HG03103 (cell line): ENCODE data around the gene RAB4B.
"Not testable (repeated sequence)": the region's sequence is repeated elsewhere in the genome, so short reads cannot be mapped to it uniquely, and the experiment has no call there.

Experiments used
- ATAC-seq: cut with Tn5 transposase; IDR thresholded peaks from one replicate; pipeline ENCODE4 v1.9.1; 2021; ENCODE audit warnings: low read depth; ENCODE audit not compliant: unreplicated experiment

Gene RAB4B

DNA sequence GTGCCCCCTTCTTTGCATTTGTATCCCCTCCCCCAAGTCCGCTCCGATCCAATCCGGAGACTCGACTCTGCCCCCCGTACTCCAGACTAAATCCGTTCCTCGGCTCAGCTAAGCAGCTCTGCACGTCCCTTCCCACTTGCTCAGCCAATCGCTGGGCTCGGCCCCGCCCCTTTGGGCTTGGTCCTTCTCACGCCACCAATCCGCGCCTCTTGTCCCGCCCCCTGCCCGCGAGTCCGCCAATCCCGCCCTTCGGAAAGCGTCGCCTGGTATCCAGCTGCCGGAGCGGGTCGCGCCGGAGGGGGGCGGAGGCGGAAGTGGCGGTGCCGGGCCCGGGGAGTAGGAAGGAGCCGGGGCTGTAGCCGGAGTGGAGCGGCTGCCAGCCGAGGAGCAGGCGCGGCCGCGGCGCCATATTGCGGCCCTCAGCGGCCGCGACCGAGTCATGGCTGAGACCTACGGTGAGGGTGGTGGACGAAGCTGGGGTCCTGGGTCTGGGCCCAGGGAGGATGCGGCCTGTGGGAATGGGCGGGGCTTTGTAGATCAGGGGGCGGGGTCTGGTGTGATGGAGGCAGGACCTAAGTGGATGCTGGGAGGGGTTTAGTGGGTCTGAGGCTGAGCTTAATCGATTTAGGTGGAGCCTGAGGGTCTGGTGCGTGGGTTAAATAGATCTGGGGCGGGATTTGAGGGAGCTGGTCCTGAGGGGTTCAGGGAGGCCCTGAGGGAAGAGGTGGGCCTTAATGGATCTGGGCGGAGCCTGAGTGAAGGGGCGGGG is at the start of gene RAB4B:
Gene RAB4B, plus strand, starts transcription at position 311 of the 769 bp plus-strand sequence. Its CDS starts 129 bp downstream, at position 440.
- ATAC-seq: peak; percentile 44

- ATAC-seq: not testable (repeated sequence)
These were observed 48.0 kb upstream of the RAB4B start for GRCh38 chr19:40730065-40730464.

- ATAC-seq: not testable (repeated sequence)
These were observed 45.7 kb upstream of the RAB4B start for GRCh38 chr19:40732304-40732703.

- no peak for ATAC-seq
These were observed 44.9 kb upstream of the RAB4B start for GRCh38 chr19:40733149-40733548.

DNA sequence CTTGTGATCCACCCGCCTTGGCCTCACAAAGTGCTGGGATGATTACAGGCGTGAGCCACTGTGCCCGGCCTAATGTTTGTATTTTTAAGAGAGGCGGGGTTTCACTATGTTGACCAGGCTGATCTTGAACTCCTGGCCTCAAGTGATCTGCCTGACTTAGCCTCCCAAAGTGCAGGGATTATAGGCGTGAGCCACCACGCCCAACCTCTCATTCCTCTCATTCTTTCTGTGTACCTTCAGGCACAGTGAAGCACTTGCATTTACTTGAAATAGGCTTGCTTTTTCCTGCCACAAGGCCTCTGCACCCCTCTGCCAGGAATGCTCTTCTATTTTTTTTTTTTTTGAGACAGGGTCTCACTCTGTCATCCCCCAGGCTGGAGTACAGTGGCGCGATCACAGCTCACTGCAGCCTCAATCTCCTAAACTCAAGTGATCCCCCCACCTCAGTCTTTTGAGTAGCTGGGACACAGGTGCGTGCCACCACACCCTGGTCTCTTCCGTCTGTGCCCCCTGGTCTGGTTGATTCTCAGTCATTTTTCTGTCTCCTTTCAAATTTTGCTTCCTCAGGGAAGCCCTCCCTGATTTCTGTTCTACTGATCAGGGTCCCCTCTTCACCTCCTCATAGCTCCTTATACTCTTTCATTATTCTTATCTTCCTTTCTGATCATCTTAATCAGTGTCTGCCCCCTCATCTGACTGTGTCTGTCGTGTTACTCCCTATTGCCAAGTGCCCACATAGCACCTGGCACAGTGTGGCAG is 42.9 kb upstream of the RAB4B start:
- no peak for ATAC-seq

GRCh38 chr19:40736661-40737060 is 41.4 kb upstream of the RAB4B start:
- no peak for ATAC-seq

DNA sequence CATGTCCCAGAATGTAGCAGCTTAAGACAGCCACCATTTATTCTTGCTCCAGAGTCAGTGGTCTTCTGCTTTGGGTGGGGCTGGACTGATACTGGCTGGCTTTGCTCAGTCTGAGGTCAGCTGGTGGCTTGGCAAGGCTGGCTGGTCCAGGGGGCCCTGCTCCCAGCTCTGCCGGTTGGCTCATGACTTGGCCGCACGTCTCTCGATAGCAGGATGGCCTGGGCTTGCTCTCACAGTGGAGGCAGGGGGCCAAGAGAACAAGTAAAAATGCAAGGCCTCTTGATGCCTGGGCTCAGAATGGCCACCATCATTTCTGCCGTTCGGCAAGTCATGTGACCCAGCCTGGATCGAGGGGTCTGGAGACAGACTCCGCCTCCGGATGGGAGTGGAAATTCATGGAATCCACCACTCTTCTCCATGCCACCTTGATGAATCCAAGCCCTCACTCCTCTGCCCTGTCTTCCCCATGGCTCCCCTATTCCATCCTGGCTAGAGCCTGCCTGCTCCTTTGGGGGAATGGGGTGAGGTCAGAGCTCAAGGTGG is 40.9 kb upstream of the RAB4B start:
- ATAC-seq: no peak

DNA sequence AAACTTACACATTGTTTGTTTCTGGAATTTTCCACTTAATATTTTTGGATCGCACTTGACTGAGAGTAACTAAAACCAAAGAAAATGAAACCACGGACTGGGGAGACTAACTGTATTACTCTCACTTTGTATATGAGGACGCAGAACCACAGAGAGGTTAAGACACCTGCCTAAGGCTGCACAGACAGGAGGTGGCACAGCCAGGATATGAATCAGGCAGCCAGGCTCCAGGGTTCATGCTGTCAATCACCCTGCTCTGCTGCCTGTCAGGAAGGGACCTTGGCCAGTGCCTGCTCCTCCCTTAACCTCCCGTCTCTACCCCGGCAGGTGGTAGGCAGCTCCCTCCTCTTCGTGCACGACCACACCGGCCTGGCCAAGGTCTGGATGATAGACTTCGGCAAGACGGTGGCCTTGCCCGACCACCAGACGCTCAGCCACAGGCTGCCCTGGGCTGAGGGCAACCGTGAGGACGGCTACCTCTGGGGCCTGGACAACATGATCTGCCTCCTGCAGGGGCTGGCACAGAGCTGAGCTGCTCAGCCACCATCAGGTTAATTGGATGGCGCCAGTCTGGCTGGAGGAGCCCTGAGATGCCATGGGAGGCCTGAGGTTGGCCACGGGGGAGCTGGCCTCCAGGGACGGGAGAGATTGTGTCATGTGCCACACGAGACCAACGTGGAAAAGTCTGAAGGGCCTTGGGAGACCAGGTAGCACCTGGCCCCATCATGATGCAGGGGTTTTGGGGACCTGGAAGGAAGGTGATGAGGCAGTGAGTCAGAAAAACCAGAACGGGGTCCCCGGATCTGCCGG is 38.8 kb upstream of the RAB4B start:
- ATAC-seq: no peak

GRCh38 chr19:40739871-40740703 is 38.0 kb upstream of the RAB4B start:
- ATAC-seq: no peak

- no peak for ATAC-seq
These were observed 37.3 kb upstream of the RAB4B start for GRCh38 chr19:40740747-40741146.

GRCh38 chr19:40741527-40742390 is 36.3 kb upstream of the RAB4B start:
- no peak for ATAC-seq

- no peak for ATAC-seq
These were observed 35.6 kb upstream of the RAB4B start for GRCh38 chr19:40742477-40742876.

GRCh38 chr19:40742886-40743285 is 35.2 kb upstream of the RAB4B start:
- ATAC-seq: no peak

- no peak for ATAC-seq
These were observed 34.1 kb upstream of the RAB4B start for GRCh38 chr19:40743926-40744325.

GRCh38 chr19:40744554-40745401 is 33.3 kb upstream of the RAB4B start:
- ATAC-seq: no peak

DNA sequence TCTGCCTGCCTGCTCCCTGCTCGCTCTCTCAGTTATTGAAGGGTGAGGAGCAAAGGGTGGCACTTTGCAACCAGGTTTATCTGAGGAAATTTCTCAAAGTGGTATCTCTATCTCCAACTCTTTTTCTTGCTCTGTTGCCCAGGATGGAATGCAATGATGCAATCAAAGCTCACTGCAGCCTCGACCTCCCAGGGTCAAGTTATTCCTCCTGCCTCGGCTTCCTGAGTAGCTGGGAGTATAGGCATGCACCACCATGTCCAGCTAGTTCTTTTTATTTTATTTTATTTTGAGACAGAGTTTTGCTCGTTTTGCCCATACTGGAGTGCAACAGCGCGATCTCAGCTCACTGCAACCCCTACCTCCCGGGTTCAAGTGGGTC is 32.7 kb upstream of the RAB4B start:
- no peak for ATAC-seq

DNA sequence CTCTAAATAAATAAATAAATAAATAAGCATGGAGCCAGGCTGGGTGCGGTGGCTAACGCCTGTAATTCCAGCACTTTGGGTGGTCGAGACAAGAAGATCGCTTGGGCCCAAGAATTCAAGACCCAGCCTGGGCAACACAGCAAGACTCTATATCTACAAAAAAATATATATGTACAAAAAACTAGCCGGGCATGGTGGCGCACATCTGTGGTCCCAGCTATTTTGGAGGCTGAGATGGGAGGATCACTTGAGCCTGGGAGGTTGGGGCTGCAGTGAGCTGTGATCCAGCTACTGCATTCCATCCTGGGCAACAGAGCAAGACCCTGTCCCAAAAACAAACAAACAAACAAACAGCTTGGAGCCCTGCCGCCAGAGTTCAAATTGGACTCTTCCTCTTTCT is 30.5 kb upstream of the RAB4B start:
- ATAC-seq: no peak
